ENCODE data around the gene PSMD8. TPM values are rescaled to one million over a fixed set of nuclear protein-coding genes. Genes with fewer than 3 reads are reported as not detected.

PSMD8 gene
- total and polyA plus RNA-seq, 10 donors: 39.0 to 144 (median 81.9) TPM

GRCh38 chr19:38387550-38388348 lies 13.4 kb downstream of the PSMD8 start, which contains the start of gene GGN:
GGN (minus strand) TSS chr19:38388034; CDS start chr19:38387261, 773 bp downstream.
- DNase-seq: peak; percentile 93
- Histone ChIP-seq H3K9me3 (no peaks in the 10 kb centered on the region), H3K4me3 (peak within 1 kb of the TSS; percentile 5 to 73 (median 42)), H3K27me3 (replicated peaks in 1 of 7) (peaks cover 0 to 87% (median 48%) of the 10 kb centered on the region in 7 donors), H3K36me3 (peaks cover 0 to 37% (median 23%) of the 10 kb centered on the region in 6 donors), H3K27ac (peak within 1 kb of the TSS in 3 of 8 donors; percentile 57 to 75 (median 69)), H3K4me1 (peaks cover 30 to 52% (median 42%) of the 10 kb centered on the region in 6 donors)
- TF ChIP-seq CTCF (IDR thresholded peaks at IDR 0.05 in 8 of 11, conservative IDR thresholded peaks at IDR 0.05 in 3 of 11): no peak
- peak; percentile 29 to 67 (median 34) for TF ChIP-seq POLR2AphosphoS5 (IDR thresholded peaks at IDR 0.05)
- no peak for TF ChIP-seq POLR2A (IDR thresholded peaks at IDR 0.05)
- 1 to 3% (median 2%) methylated on average over 50 to 51 of the region's 51 CpGs for WGBS, 5 donors
- intact Hi-C loops (cut with DNase I; ENCODE audit: low total_unique reads): no loop called here

- Histone ChIP-seq H3K27me3 (replicated peaks in 1 of 7) (peaks cover 0 to 84% (median 48%) of the 10 kb centered on the region in 7 donors), H3K27ac (peak within 1 kb of the TSS in 3 of 8 donors; percentile 57 to 75 (median 69)), H3K36me3 (peaks cover 0 to 29% (median 15%) of the 10 kb centered on the region in 6 donors), H3K4me1 (peaks cover 30 to 52% (median 42%) of the 10 kb centered on the region in 6 donors), H3K4me3 (peak within 1 kb of the TSS; percentile 5 to 73 (median 42)), H3K9me3 (no peaks in the 10 kb centered on the region)
- TF ChIP-seq POLR2AphosphoS5 (IDR thresholded peaks at IDR 0.05): no peak
- TF ChIP-seq CTCF (IDR thresholded peaks at IDR 0.05 in 8 of 11, conservative IDR thresholded peaks at IDR 0.05 in 3 of 11): no peak
- no peak for TF ChIP-seq POLR2A (IDR thresholded peaks at IDR 0.05)
- no peak for DNase-seq
- 0 to 7% (median 1%) methylated on average over 16 to 44 of the region's 46 CpGs for WGBS, 5 donors
- intact Hi-C loops (cut with DNase I; ENCODE audit: low total_unique reads): no loop called here
Measured at GRCh38 chr19:38388349-38389100, 14.2 kb downstream of the PSMD8 start, which contains the start of gene SPRED3. SPRED3 (plus strand) TSS chr19:38388697; CDS start chr19:38390303, 1,606 bp downstream.

GRCh38 chr19:38389101-38389925 lies 14.9 kb downstream of the PSMD8 start:
- peaks cover 30 to 53% (median 42%) of the 10 kb centered on the region in 6 donors for H3K4me1 ChIP-seq
- no peaks in the 10 kb centered on the region for H3K9me3 ChIP-seq
- peak overlapping the region in 6 of 8 donors; percentile 33 to 73 (median 46) for H3K4me3 ChIP-seq
- intact Hi-C loops (cut with DNase I; ENCODE audit: low total_unique reads): no loop called here
- H3K27me3 ChIP-seq (replicated peaks in 1 of 7): peaks cover 0 to 90% (median 51%) of the 10 kb centered on the region in 7 donors
- DNase-seq: no peak
- WGBS, 5 donors: 5 to 10% (median 6%) methylated on average over 20 to 28 of the region's 28 CpGs
- peaks cover 0 to 21% (median 7%) of the 10 kb centered on the region in 6 donors for H3K36me3 ChIP-seq
- peak overlapping the region in 1 of 8 donors; percentile 11 for H3K27ac ChIP-seq
- TF ChIP-seq POLR2A (IDR thresholded peaks at IDR 0.05) (no peak), CTCF (IDR thresholded peaks at IDR 0.05 in 8 of 11, conservative IDR thresholded peaks at IDR 0.05 in 3 of 11) (no peak), POLR2AphosphoS5 (IDR thresholded peaks at IDR 0.05) (no peak)

Measured in spleen (tissue), 11 donors.